HepG2 (cell line): ENCODE measurements around the gene RNLS.

Source experiments
- EZH2 ChIP-seq: conservative IDR thresholded peaks from 2 replicates; pipeline ENCODE4 v1.6.1; 2012; ENCODE audit warnings: mild to moderate bottlenecking, low read depth, low read length, moderate library complexity
- HDAC2 ChIP-seq: sonication (generic); formaldehyde crosslinking; IDR thresholded peaks from 2 replicates; pipeline ENCODE4 v1.4.0; 2020; ENCODE audit warnings: missing genetic modification reagents
- HNF4G ChIP-seq, 2 experiments: sonication (generic) in 1 of 2; formaldehyde crosslinking in 1 of 2; IDR thresholded peaks; 2 replicates each; pipeline versions ENCODE4 v1.4.0 to v1.6.1; 2011 to 2020; ENCODE audit warnings: borderline replicate concordance in 2 of 2, low read depth in 2 of 2, mild to moderate bottlenecking in 2 of 2, low read length in 1 of 2, missing genetic modification reagents in 1 of 2, moderate library complexity in 1 of 2
- MAF1 ChIP-seq: sonication (generic); formaldehyde crosslinking; IDR thresholded peaks from 2 replicates; pipeline ENCODE4 v1.5.0; 2020; ENCODE audit warnings: missing genetic modification reagents, borderline replicate concordance
- ZNF549 ChIP-seq: sonication (generic); formaldehyde crosslinking; IDR thresholded peaks from 2 replicates; pipeline ENCODE4 v1.5.0; 2020; ENCODE audit warnings: missing genetic modification reagents
- ZNF724P ChIP-seq: sonication (generic); formaldehyde crosslinking; IDR thresholded peaks from 2 replicates; pipeline ENCODE4 v1.8.0; 2022; ENCODE audit warnings: missing genetic modification reagents, borderline replicate concordance
- ZNF747 ChIP-seq: sonication (generic); formaldehyde crosslinking; IDR thresholded peaks from 2 replicates; pipeline ENCODE4 v1.8.1; 2023; ENCODE audit warnings: missing genetic modification reagents, mild to moderate bottlenecking, borderline replicate concordance
- ZNF777 ChIP-seq: sonication (generic); formaldehyde crosslinking; IDR thresholded peaks from 2 replicates; pipeline ENCODE4 v1.4.0; 2020; ENCODE audit warnings: missing genetic modification reagents
- TF ChIP-seq, protein P1 (sequence below): sonication (generic); formaldehyde crosslinking; IDR thresholded peaks from 2 replicates; pipeline ENCODE4 v1.5.0; 2020; ENCODE audit warnings: mild to moderate bottlenecking, missing genetic modification reagents, moderate library complexity

- TF ChIP-seq ZNF549 (no peak), ZNF747 (CRISPR knock-in tag) (no peak), EZH2 (no peak), MAF1 (CRISPR knock-in tag) (no peak), ZNF724P (CRISPR knock-in tag) (no peak), HNF4G (IDR thresholded peaks at IDR 0.05; ENCODE audit: borderline replicate concordance, low read depth, low read length) (no peak), HNF4G (CRISPR knock-in tag; IDR thresholded peaks at IDR 0.05; ENCODE audit: borderline replicate concordance, low read depth) (no peak), ZNF777 (CRISPR knock-in tag) (no peak), HDAC2 (CRISPR knock-in tag) (no peak)
- TF ChIP-seq, protein P1, sequence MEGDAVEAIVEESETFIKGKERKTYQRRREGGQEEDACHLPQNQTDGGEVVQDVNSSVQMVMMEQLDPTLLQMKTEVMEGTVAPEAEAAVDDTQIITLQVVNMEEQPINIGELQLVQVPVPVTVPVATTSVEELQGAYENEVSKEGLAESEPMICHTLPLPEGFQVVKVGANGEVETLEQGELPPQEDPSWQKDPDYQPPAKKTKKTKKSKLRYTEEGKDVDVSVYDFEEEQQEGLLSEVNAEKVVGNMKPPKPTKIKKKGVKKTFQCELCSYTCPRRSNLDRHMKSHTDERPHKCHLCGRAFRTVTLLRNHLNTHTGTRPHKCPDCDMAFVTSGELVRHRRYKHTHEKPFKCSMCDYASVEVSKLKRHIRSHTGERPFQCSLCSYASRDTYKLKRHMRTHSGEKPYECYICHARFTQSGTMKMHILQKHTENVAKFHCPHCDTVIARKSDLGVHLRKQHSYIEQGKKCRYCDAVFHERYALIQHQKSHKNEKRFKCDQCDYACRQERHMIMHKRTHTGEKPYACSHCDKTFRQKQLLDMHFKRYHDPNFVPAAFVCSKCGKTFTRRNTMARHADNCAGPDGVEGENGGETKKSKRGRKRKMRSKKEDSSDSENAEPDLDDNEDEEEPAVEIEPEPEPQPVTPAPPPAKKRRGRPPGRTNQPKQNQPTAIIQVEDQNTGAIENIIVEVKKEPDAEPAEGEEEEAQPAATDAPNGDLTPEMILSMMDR (CRISPR knock-in tag), result no peak
Measured at GRCh38 chr10:88557658-88558057, 25.5 kb downstream of the RNLS start.
